ENCODE results near the gene MRO. TPM values are rescaled to one million over a fixed set of nuclear protein-coding genes. Genes with fewer than 3 reads are reported as not detected.

MRO gene
- total and polyA plus RNA-seq, 10 of the 15 experiments (the other 5 are each of a cell fraction or from before 2014, with no cell fraction given), result 0.11 to 0.18 TPM; not detected in 8

GRCh38 chr18:50850307-50851065 lies 30.7 kb upstream of the MRO start:
- Histone ChIP-seq H3K4me1 (ENCODE audit: control insufficient read depth, insufficient read depth, low read length) (no peaks in the 10 kb centered on the region), H3K36me3 (ENCODE audit: control insufficient read depth in 2 of 2, insufficient read depth in 2 of 2, low read length in 1 of 2) (no peaks in the 10 kb centered on the region), H3K9ac (ENCODE audit: control insufficient read depth, insufficient read depth, low read length) (no peak overlapping the region), H3K4me2 (ENCODE audit: control insufficient read depth, insufficient read depth) (no peak overlapping the region), H3K79me2 (ENCODE audit: control insufficient read depth, insufficient read depth, low read length) (no peaks in the 10 kb centered on the region), H3K9me3 (replicated peaks; ENCODE audit: control insufficient read depth, insufficient read depth, low read length) (no peaks in the 10 kb centered on the region), H3K27me3 (replicated peaks in 1 of 2; ENCODE audit: control insufficient read depth in 2 of 2, insufficient read depth in 2 of 2, low read length in 1 of 2) (no peaks in the 10 kb centered on the region), H3K27ac (ENCODE audit: control insufficient read depth, insufficient read depth) (no peak overlapping the region), H2AFZ (ENCODE audit: control insufficient read depth, low read depth, low read length) (no peak overlapping the region), H4K20me1 (ENCODE audit: control insufficient read depth, insufficient read depth) (no peaks in the 10 kb centered on the region), H3K4me3 (no peak overlapping the region)
- BruUV-seq (replicated peaks), result no TSS peak
- CTCF ChIA-PET, result interaction anchor here (1.5 kb wide), 1 partner anchor 30 kb away, joined by 5 read pairs; no protein-coding TSS in a partner anchor
- intact Hi-C loops (cut with micrococcal nuclease; ENCODE audit: unreplicated experiment) (no loop called here), in situ Hi-C loops (cut with MboI) (no loop called here)
- RAD21 ChIA-PET (ENCODE audit: unreplicated experiment), result no interaction called here
- TF ChIP-seq IKZF2 (IDR thresholded peaks at IDR 0.05) (no peak), BCL11A (IDR thresholded peaks at IDR 0.05; ENCODE audit: low read depth, low read length) (no peak), SIX5 (IDR thresholded peaks at IDR 0.05; ENCODE audit: low read depth, low read length, severe bottlenecking) (no peak), LARP7 (IDR thresholded peaks at IDR 0.05) (no peak), BCL3 (IDR thresholded peaks at IDR 0.05; ENCODE audit: borderline replicate concordance, insufficient read depth, low read depth, low read length, poor library complexity, severe bottlenecking) (no peak), YBX1 (IDR thresholded peaks at IDR 0.05) (no peak), CTCF (IDR thresholded peaks at IDR 0.05 in 2 of 3, conservative IDR thresholded peaks at IDR 0.05 in 1 of 3; ENCODE audit: control insufficient read depth in 2 of 3, extremely low read depth in 1 of 3, insufficient read depth in 1 of 3, low read depth in 3 of 3, low read length in 3 of 3) (no peak), POLR2AphosphoS2 (IDR thresholded peaks at IDR 0.05; ENCODE audit: low read depth, low read length) (no peak), ZNF24 (IDR thresholded peaks at IDR 0.05) (no peak), USF1 (IDR thresholded peaks at IDR 0.05; ENCODE audit: borderline replicate concordance, extremely low read length, insufficient read depth, low read depth, low read length) (no peak), BHLHE40 (IDR thresholded peaks at IDR 0.05; ENCODE audit: borderline replicate concordance in 1 of 2, low read depth in 2 of 2, low read length in 1 of 2) (no peak), ZNF384 (IDR thresholded peaks at IDR 0.05; ENCODE audit: borderline replicate concordance, low read depth, low read length) (no peak), MEF2A (IDR thresholded peaks at IDR 0.05; ENCODE audit: insufficient read depth, low read depth, low read length) (no peak)
- POLR2A ChIA-PET, result interaction anchor here (0.6 to 0.7 kb wide), 2 partner anchors 22 to 88 kb away, joined by 4 to 7 read pairs; no protein-coding TSS in a partner anchor
- SMC1A ChIA-PET (ENCODE audit: uncharacterized antibody, unreplicated experiment), result interaction anchor here (0.6 to 1.2 kb wide), 2 partner anchors 12 to 34 kb away, joined by 3 to 4 read pairs; no protein-coding TSS in a partner anchor
- FAIRE-seq (no peak), DNase-seq (ENCODE audit: low read depth, low spot score) (no peak), ATAC-seq (no peak)
- WGBS (ENCODE audit: insufficient coverage, insufficient replicate concordance, low lambda C conversion rate, missing lambda C conversion rate), result 67% methylated on average over 3 of the region's 5 CpGs
